GM19193 (cell line): ENCODE measurements around the gene ERP44.

Experiments used
- POLR2A ChIP-seq: IDR thresholded peaks from 4 replicates; pipeline ENCODE4 v1.6.1; 2011; ENCODE audit not compliant: insufficient read depth, insufficient read length; ENCODE audit errors: extremely low read depth

ERP44 gene

DNA sequence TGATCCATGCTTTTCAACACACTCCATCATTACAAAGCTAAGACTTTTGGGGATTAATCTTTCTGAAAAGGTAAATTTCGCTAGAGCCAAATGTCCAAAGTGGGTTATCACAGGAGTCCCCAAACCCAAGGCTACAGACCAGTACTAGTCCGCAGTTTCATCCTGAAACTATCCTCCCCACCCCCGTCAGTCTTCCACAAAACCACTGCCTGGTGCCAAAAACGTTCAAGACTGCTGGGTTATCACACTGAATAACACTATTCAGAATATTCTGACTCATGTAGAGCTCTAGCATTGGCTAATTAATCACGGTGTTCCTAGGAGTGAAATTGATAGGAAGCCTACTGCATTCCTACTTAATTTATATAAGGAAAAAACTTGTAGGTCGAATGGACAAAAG, 24.7 kb downstream of the ERP44 start:
- no peak for TF ChIP-seq POLR2A

DNA sequence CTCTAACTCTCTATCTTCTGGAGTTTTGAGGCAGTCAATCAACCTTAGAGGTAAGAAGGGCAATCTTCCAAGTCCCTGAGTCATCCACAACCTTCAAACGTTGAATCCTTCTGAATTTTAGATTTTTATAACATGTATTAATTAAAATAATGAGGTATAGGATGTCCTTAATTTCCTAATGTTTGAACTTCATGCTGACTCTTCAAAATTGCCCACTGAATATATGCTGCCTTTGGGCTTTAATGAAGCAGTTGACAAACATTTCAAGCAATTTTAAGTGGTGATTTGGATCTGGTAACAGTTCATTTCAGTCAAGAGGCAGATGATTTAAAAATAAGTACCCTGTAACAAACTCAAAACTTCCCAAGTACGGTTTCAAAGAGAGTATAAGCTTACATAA, 26.0 kb downstream of the ERP44 start:
- TF ChIP-seq POLR2A, result no peak

DNA sequence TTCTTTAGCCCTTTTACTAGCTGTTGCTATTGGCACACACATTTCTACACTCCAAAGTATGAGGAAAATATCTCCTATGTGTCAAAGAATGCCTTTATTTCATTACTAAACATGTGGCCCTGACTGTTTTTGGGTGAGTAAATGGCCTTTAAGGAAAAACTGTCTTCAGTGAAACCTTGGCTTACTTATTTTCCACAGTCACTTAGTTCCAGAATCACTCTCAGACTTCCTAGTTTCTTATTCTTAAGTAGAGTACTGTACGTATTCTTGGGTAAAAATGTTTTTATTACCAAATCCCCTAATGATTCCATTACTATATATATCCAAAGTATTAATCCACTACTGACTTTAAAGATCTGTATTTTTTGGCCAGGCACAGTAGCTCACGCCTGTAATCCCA, 27.5 kb downstream of the ERP44 start:
- no peak for TF ChIP-seq POLR2A

DNA sequence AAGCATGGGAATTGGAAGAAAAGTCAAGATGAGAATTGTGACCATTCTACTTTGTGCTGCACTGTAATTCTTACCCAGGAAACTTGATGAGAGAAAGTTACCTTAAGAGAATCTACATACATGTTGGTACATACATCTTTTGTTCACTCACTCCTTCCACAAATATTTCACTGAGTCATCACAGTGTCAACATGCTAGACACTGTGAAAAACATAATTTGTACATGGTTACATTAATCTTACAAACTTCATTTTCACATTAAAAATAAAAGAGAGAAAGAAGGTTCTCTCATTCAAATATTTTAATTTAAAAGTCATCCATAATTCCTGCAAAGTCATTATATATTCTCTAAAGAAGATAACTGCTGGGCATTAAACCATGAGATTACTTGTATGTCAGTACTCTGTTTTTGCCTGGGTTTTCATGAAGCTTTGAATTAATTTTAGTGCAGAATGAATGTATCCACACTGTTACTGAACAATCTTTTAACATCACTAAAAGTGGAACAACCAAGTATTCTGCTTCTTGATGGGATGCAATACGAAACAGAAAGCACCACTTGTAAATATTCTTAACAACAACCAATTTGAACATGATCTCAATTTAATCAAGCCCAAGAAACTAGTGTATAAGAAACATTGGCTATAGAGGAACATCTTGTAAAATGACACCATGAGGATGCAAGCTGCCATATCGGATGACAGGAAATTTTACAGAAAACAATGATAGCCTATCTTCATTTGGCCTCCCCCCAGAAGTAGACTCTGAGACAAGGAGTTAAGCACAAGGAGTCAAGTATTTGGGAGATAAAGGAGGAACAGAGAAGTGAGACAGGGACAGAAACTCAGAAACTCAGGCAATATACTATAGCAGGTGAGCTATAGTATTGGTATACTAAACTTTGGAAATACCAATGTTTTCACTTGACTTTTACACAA, 28.4 kb downstream of the ERP44 start:
- TF ChIP-seq POLR2A, result no peak

DNA sequence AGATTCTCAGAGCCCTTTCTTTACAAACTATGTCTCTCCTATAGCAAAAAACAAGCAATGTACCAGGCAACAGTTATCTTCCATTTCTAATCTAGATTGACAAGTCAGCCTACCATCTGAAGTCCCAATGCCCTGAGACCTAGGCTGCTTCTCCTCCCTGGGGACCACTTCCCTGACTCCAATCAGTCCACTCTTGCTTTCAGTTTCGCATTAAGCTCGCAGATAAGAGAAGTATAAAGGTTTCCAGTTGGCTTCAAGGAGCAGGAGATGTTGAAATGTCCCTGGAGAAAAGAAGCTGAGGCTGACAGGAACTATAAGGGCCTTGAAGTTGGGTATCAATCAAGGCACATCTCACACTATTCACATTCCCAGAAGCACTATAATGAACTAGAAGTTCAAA, 32.3 kb downstream of the ERP44 start:
- TF ChIP-seq POLR2A, result no peak

DNA sequence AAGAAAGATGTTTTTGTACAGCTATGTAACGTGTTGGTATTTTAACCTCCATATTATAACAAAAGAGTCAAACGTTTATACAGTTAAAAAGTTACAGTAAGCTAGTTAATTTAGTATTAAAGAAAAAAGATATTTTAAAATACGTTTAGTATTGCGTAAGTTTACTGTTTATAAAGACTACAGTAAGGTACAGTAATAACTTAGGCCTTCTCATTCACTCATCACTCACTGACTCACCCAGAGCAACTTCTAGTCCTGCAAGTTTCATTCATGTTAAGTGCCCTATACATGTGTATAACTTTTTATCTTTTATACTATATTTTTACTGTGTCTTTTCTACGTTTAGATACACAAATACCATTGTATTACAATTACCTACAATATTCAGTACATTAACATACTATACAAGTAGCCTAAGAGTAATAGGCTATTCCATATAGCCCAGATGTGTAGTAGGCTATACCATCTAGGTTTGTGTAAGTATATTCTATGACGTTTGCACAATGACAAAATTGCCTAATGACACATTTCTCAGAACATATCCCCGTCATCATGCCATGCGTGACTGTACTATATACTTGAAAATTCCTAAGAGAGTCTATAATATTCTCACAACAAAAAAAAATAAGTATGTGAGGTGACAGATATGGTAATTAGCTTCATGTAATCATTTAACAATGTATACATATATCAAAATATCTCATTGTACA, 33.8 kb downstream of the ERP44 start:
- TF ChIP-seq POLR2A, result no peak

DNA sequence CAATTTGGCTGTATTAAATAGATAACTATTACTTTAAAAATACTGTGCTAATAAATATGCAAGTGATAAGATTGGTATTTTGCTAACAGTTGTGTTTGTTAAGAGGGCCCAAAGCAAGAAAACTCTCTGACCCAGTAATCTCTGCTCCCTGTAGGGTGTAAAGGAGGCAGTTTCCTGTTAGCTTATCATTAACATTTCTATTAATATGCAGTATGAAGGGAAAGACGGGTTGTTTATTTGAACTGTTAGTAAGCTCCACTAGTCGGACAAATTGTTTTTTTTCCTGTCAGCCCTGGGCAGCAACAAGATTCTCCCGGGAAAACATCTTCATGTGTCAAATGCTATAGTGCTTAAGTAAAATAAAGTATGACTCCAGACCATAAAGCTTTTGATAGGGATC, 35.6 kb downstream of the ERP44 start:
- no peak for TF ChIP-seq POLR2A

DNA sequence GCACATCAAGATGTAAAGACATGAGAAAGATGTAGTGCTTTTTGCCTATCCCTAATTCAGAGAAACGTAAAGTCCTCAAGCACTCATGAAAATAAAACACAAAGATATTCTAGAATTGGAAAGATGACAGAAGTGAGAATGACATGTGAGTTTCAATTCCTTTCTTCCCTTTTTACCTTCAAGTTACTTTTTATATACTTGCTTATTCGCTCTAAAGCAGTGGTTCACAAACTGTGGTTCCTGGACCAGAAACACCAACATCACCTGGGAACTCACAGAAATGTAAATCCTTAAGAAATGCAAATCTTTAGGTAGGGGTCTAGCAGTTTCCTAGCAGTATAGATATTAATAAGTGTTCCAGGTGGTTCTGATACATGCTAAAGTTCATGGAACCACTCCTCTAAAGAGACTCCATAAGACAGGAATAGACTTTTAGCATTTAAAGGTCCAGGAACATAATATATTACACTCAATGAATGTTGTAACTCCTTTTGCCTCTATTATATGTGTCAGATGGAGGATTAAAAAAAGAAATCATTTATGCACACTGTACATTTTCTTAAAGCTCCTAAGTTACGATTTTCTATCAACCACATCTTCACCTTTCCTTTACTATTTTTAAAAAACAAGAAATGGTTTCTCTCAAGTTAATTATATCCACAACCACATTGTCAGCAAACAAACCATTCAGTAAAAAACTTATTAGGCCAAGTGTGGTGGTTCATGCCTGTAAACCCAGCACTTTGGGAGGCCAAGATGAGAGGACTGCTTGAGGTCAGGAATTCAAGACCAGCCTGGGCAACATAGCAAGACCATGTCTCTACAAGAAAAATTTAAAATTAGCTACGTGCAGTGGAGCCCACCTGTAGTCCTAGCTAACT, 39.9 kb downstream of the ERP44 start:
- TF ChIP-seq POLR2A, result no peak

DNA sequence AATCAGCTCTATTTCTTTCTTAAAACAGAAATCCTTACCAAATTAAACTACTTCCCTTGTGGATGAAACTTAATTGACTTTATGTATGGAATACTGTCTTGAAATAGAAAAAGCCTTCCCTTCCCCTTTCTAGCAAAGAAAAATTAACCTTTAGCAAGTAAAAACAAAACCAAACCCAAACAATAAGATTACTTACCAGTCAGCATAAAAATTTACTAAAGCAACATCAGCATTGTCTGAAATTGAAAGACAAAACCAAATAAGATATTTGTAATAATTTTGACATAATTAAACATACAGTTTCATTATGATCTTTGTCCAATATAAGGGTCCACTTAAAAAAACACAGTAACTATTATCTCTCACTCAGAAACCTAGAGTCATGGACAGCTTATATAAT, 41.2 kb downstream of the ERP44 start:
- no peak for TF ChIP-seq POLR2A

DNA sequence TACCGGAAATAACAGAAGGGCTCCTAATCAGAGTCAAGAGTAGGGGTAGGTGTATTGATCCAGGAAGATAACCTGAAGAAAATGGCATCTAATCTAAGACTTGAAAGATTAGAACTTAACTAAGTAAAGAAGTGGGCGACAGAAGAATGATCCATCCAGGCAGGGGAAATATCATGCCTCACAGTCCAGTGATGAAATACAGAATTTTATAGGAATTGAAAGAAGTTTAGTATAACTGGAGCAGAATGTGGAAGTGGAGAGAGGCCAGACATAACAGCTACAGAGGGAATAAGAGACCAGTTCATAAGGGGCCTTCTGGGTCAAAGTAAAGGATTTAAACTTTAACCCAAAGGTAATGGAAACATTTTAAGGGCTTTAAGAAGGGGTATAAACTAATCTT, 42.2 kb downstream of the ERP44 start:
- TF ChIP-seq POLR2A, result no peak

DNA sequence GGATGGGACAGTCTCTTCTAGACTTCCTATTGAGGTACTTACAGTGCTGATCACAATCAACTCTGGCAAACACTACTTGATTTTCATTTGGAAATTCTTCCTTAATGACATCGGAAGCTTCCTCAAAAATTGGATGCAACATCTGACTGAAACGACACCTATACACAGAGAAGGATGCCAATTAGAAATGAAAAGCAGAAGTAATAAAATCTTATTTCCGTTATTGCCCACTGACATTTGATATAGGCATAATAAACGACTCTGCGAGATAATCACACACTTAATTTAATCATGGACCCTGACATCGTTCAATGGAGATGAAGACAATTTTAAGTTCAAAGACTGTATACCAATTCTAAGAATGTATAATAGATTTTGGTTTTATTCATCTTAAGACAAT, 46.4 kb downstream of the ERP44 start:
- no peak for TF ChIP-seq POLR2A

DNA sequence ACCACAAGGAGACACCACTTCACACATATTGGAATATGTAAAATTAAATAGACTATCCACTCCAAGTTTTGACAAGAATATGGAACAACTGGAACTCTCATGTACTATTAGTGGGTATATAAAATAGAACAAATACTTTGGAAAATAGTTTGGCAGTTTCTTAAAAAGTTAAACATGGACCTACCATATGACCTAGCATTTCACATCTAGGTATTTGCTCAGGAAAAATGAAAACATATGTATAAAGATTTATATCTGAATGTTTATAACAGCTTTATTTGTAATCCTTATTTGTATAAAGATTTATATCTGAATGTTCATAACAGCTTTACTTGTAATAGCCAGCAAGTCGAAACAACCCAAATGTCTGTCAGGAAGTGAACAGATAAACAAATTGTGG, 49.2 kb downstream of the ERP44 start:
- TF ChIP-seq POLR2A, result no peak

DNA sequence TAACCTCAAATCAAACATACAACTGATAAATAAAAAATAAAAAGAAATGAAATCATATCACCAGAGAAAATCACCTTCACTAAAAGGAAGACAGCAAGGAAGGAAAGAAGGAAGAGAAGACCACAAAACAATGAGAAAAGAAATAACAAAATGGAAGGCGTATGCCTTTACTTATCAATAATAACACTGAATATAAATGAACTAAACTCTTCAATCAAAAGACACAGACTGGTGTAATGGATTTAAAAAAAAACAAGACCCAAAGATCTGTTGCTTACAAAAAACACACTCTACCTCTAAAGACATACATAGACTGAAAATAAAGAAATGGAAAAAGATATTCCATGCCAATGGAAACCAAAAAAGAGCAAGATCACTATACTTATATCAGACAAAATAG, 60.3 kb downstream of the ERP44 start:
- no peak for TF ChIP-seq POLR2A

DNA sequence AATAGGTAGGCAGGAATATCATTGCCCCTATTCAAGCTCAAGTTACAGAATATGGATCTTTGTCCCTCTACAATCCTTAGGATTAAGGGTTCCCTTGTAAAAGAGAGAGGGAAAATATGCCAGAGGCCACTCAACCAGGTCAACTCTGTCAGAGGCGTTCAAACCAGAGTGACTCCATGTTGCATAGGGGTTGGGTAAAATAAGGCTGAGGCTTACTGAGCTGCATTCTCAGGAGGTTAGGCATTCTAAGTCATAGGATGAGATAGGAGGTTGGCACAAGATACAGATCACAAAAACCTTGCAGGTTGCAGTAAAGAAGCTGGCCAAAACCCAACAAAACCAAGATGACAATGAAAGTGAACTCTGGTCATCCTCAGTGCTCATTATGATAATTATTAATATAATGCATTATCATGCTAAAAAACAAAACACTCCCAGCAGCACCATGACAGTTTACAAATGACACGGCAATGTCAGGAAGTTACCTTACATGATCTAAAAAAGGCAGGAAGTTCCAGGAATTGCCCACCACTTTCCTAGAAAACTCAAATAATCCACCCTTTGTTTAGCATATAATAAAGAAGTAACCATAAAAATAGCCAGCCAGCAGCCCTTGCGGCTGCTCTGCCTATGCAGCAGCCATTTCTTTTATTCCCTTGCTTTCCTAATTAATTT, 64.8 kb downstream of the ERP44 start:
- TF ChIP-seq POLR2A, result no peak

DNA sequence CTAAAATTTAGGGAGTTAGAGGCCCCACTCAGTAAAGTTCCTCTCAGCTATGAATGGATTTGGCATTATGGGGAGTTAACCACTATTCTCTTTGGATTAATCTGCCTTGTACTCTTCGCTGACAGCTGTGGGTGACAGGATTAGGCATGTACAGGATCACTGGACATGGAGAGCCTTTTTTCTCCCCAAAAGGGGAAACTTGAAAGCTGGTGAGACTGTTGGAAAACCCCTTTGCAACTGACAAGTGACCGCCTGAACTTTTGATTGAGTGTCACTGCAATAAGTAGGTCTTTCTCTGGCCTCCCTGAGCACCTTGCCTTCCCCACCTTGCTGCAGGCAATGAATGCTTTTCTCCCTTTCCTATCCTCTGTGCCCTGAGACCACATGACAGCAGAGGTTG, 68.3 kb downstream of the ERP44 start:
- TF ChIP-seq POLR2A, result no peak
